Activated T-helper 9 cell treated with anti-CD3 and anti-CD28 coated beads, Interleukin-2, amount 50 U/mL, for 16 hours (primary cell): ENCODE data around the gene OSBPL6.
"Not testable (repeated sequence)": the region's sequence is repeated elsewhere in the genome, so short reads cannot be mapped to it uniquely, and the experiment has no call there.

Experiments used
- DNase-seq: peaks from one replicate; pipeline ENCODE4 v3.0.0-alpha.2; 2020; ENCODE audit warnings: low read depth

Gene OSBPL6

GRCh38 chr2:178306352-178307073 lies 112.2 kb downstream of the OSBPL6 start:
- DNase-seq = no peak

- no peak for DNase-seq
Measured at GRCh38 chr2:178307650-178308049, 113.3 kb downstream of the OSBPL6 start.

GRCh38 chr2:178309541-178309940 lies 115.2 kb downstream of the OSBPL6 start:
- no peak for DNase-seq

- no peak for DNase-seq
Measured at GRCh38 chr2:178315078-178315477, 120.8 kb downstream of the OSBPL6 start.

- no peak for DNase-seq
Measured at GRCh38 chr2:178315488-178315948, 121.2 kb downstream of the OSBPL6 start.

GRCh38 chr2:178317811-178318210 lies 123.5 kb downstream of the OSBPL6 start:
- no peak for DNase-seq

GRCh38 chr2:178320011-178320585 lies 125.8 kb downstream of the OSBPL6 start:
- DNase-seq = no peak

- no peak for DNase-seq
Measured at GRCh38 chr2:178322068-178322467, 127.8 kb downstream of the OSBPL6 start.

- DNase-seq = not testable (repeated sequence)
Measured at GRCh38 chr2:178323331-178323730, 129.0 kb downstream of the OSBPL6 start.

GRCh38 chr2:178324077-178324476 lies 129.8 kb downstream of the OSBPL6 start:
- no peak for DNase-seq

GRCh38 chr2:178325268-178325667 lies 131.0 kb downstream of the OSBPL6 start:
- no peak for DNase-seq

- no peak for DNase-seq
Measured at GRCh38 chr2:178327516-178327915, 133.2 kb downstream of the OSBPL6 start.

GRCh38 chr2:178328037-178328436 lies 133.7 kb downstream of the OSBPL6 start:
- DNase-seq = no peak

- DNase-seq = no peak
Measured at GRCh38 chr2:178330175-178331017, 136.1 kb downstream of the OSBPL6 start.

GRCh38 chr2:178331474-178332432 lies 137.4 kb downstream of the OSBPL6 start:
- DNase-seq = no peak

GRCh38 chr2:178333851-178334250 lies 139.5 kb downstream of the OSBPL6 start:
- DNase-seq = no peak

GRCh38 chr2:178335230-178335629 lies 140.9 kb downstream of the OSBPL6 start:
- DNase-seq = no peak

GRCh38 chr2:178344121-178344520 lies 149.8 kb downstream of the OSBPL6 start:
- DNase-seq = no peak

- DNase-seq = no peak
Measured at GRCh38 chr2:178345951-178346350, 151.6 kb downstream of the OSBPL6 start.

- no peak for DNase-seq
Measured at GRCh38 chr2:178350051-178350450, 155.7 kb downstream of the OSBPL6 start.

GRCh38 chr2:178357704-178358103 lies 163.4 kb downstream of the OSBPL6 start:
- DNase-seq = not testable (repeated sequence)
